ENCODE results near the gene SYNRG.

Gene SYNRG

GRCh38 chr17:37551788-37552187 is 57.4 kb downstream of the SYNRG start:
- Histone ChIP-seq H3K27me3 (ENCODE audit: insufficient read depth, low read length) (no peaks in the 10 kb centered on the region), H3K36me3 (ENCODE audit: insufficient read depth, low read length) (peaks cover 28% of the 10 kb centered on the region), H3K4me3 (ENCODE audit: low read length) (no peak overlapping the region), H3K9me3 (ENCODE audit: low read length) (no peaks in the 10 kb centered on the region), H2AFZ (ENCODE audit: low read depth, low read length) (no peak overlapping the region), H3K4me1 (ENCODE audit: insufficient read depth, low read length) (peaks cover 4% of the 10 kb centered on the region)

GRCh38 chr17:37547986-37548385 is 61.2 kb downstream of the SYNRG start:
- Histone ChIP-seq H3K36me3 (ENCODE audit: insufficient read depth, low read length) (peaks cover 24% of the 10 kb centered on the region), H3K9me3 (ENCODE audit: low read length) (no peaks in the 10 kb centered on the region), H3K27me3 (ENCODE audit: insufficient read depth, low read length) (no peaks in the 10 kb centered on the region), H3K4me1 (ENCODE audit: insufficient read depth, low read length) (peaks cover 4% of the 10 kb centered on the region), H3K4me3 (ENCODE audit: low read length) (no peak overlapping the region), H2AFZ (ENCODE audit: low read depth, low read length) (no peak overlapping the region)

- Histone ChIP-seq H3K27me3 (ENCODE audit: insufficient read depth, low read length) (no peaks in the 10 kb centered on the region), H3K4me3 (ENCODE audit: low read length) (no peak overlapping the region), H3K36me3 (ENCODE audit: insufficient read depth, low read length) (peaks cover 29% of the 10 kb centered on the region), H3K4me1 (ENCODE audit: insufficient read depth, low read length) (peaks cover 10% of the 10 kb centered on the region), H2AFZ (ENCODE audit: low read depth, low read length) (no peak overlapping the region), H3K9me3 (ENCODE audit: low read length) (no peaks in the 10 kb centered on the region)
These were observed 62.9 kb downstream of the SYNRG start for GRCh38 chr17:37546302-37546701.

- no peaks in the 10 kb centered on the region for H3K27me3 ChIP-seq (ENCODE audit: insufficient read depth, low read length)
- H3K9me3 ChIP-seq (ENCODE audit: low read length) = no peaks in the 10 kb centered on the region
- peaks cover 10% of the 10 kb centered on the region for H3K4me1 ChIP-seq (ENCODE audit: insufficient read depth, low read length)
- H3K36me3 ChIP-seq (ENCODE audit: insufficient read depth, low read length) = peaks cover 36% of the 10 kb centered on the region
- no peak overlapping the region for H3K4me3 ChIP-seq (ENCODE audit: low read length)
- H2AFZ ChIP-seq (ENCODE audit: low read depth, low read length) = no peak overlapping the region
These were observed 63.7 kb downstream of the SYNRG start for GRCh38 chr17:37545486-37545885.

GRCh38 chr17:37543637-37544052 is 65.6 kb downstream of the SYNRG start:
- no peak overlapping the region for H2AFZ ChIP-seq (ENCODE audit: low read depth, low read length)
- peaks cover 48% of the 10 kb centered on the region for H3K36me3 ChIP-seq (ENCODE audit: insufficient read depth, low read length)
- no peak overlapping the region for H3K4me3 ChIP-seq (ENCODE audit: low read length)
- no peaks in the 10 kb centered on the region for H3K9me3 ChIP-seq (ENCODE audit: low read length)
- H3K4me1 ChIP-seq (ENCODE audit: insufficient read depth, low read length) = peaks cover 10% of the 10 kb centered on the region
- H3K27me3 ChIP-seq (ENCODE audit: insufficient read depth, low read length) = no peaks in the 10 kb centered on the region

- Histone ChIP-seq H3K36me3 (ENCODE audit: insufficient read depth, low read length) (peaks cover 64% of the 10 kb centered on the region), H3K4me3 (ENCODE audit: low read length) (no peak overlapping the region), H3K9me3 (ENCODE audit: low read length) (no peaks in the 10 kb centered on the region), H3K27me3 (ENCODE audit: insufficient read depth, low read length) (no peaks in the 10 kb centered on the region), H3K4me1 (ENCODE audit: insufficient read depth, low read length) (peaks cover 6% of the 10 kb centered on the region), H2AFZ (ENCODE audit: low read depth, low read length) (no peak overlapping the region)
These were observed 67.1 kb downstream of the SYNRG start for GRCh38 chr17:37541880-37542660.

- no peak overlapping the region for H2AFZ ChIP-seq (ENCODE audit: low read depth, low read length)
- H3K4me3 ChIP-seq (ENCODE audit: low read length) = no peak overlapping the region
- no peaks in the 10 kb centered on the region for H3K9me3 ChIP-seq (ENCODE audit: low read length)
- peaks cover 85% of the 10 kb centered on the region for H3K36me3 ChIP-seq (ENCODE audit: insufficient read depth, low read length)
- H3K4me1 ChIP-seq (ENCODE audit: insufficient read depth, low read length) = peaks cover 6% of the 10 kb centered on the region
- no peaks in the 10 kb centered on the region for H3K27me3 ChIP-seq (ENCODE audit: insufficient read depth, low read length)
These were observed 70.1 kb downstream of the SYNRG start for GRCh38 chr17:37538981-37539659.

- H3K36me3 ChIP-seq (ENCODE audit: insufficient read depth, low read length) = peaks cover 81% of the 10 kb centered on the region
- no peak overlapping the region for H2AFZ ChIP-seq (ENCODE audit: low read depth, low read length)
- no peaks in the 10 kb centered on the region for H3K9me3 ChIP-seq (ENCODE audit: low read length)
- no peaks in the 10 kb centered on the region for H3K4me1 ChIP-seq (ENCODE audit: insufficient read depth, low read length)
- H3K4me3 ChIP-seq (ENCODE audit: low read length) = no peak overlapping the region
- no peaks in the 10 kb centered on the region for H3K27me3 ChIP-seq (ENCODE audit: insufficient read depth, low read length)
These were observed 73.3 kb downstream of the SYNRG start for GRCh38 chr17:37535906-37536305.

- H3K9me3 ChIP-seq (ENCODE audit: low read length) = no peaks in the 10 kb centered on the region
- H3K4me3 ChIP-seq (ENCODE audit: low read length) = no peak overlapping the region
- no peak overlapping the region for H2AFZ ChIP-seq (ENCODE audit: low read depth, low read length)
- H3K36me3 ChIP-seq (ENCODE audit: insufficient read depth, low read length) = peaks cover 74% of the 10 kb centered on the region
- no peaks in the 10 kb centered on the region for H3K27me3 ChIP-seq (ENCODE audit: insufficient read depth, low read length)
- no peaks in the 10 kb centered on the region for H3K4me1 ChIP-seq (ENCODE audit: insufficient read depth, low read length)
These were observed 76.5 kb downstream of the SYNRG start for GRCh38 chr17:37532756-37533155.

- H3K4me3 ChIP-seq (ENCODE audit: low read length) = no peak overlapping the region
- H3K36me3 ChIP-seq (ENCODE audit: insufficient read depth, low read length) = peaks cover 56% of the 10 kb centered on the region
- H3K4me1 ChIP-seq (ENCODE audit: insufficient read depth, low read length) = no peaks in the 10 kb centered on the region
These were observed 78.8 kb downstream of the SYNRG start for GRCh38 chr17:37530420-37530819.

GRCh38 chr17:37527249-37527851 is 81.9 kb downstream of the SYNRG start:
- no peaks in the 10 kb centered on the region for H3K4me1 ChIP-seq (ENCODE audit: insufficient read depth, low read length)
- no peak overlapping the region for H2AFZ ChIP-seq (ENCODE audit: low read depth, low read length)
- H3K27me3 ChIP-seq (ENCODE audit: insufficient read depth, low read length) = no peaks in the 10 kb centered on the region
- H3K9me3 ChIP-seq (ENCODE audit: low read length) = no peaks in the 10 kb centered on the region
- H3K4me3 ChIP-seq (ENCODE audit: low read length) = no peak overlapping the region
- H3K36me3 ChIP-seq (ENCODE audit: insufficient read depth, low read length) = peaks cover 58% of the 10 kb centered on the region

More at GRCh38 chr17:37530420-37530819, 78.8 kb downstream of the SYNRG start:
- no peaks in the 10 kb centered on the region for H3K27me3 ChIP-seq (ENCODE audit: insufficient read depth, low read length)
- no peak overlapping the region for H2AFZ ChIP-seq (ENCODE audit: low read depth, low read length)
- H3K9me3 ChIP-seq (ENCODE audit: low read length) = no peaks in the 10 kb centered on the region

- Histone ChIP-seq H3K4me3 (ENCODE audit: low read length) (no peak overlapping the region), H3K36me3 (ENCODE audit: insufficient read depth, low read length) (peaks cover 48% of the 10 kb centered on the region)
These were observed 85.5 kb downstream of the SYNRG start for GRCh38 chr17:37523715-37524219.

GRCh38 chr17:37521821-37522220 is 87.4 kb downstream of the SYNRG start:
- Histone ChIP-seq H3K4me1 (ENCODE audit: insufficient read depth, low read length) (peaks cover 10% of the 10 kb centered on the region), H3K4me3 (ENCODE audit: low read length) (no peak overlapping the region), H3K9me3 (ENCODE audit: low read length) (no peaks in the 10 kb centered on the region), H3K27me3 (ENCODE audit: insufficient read depth, low read length) (no peaks in the 10 kb centered on the region), H2AFZ (ENCODE audit: low read depth, low read length) (no peak overlapping the region), H3K36me3 (ENCODE audit: insufficient read depth, low read length) (peaks cover 55% of the 10 kb centered on the region)

More at GRCh38 chr17:37523715-37524219, 85.5 kb downstream of the SYNRG start:
- no peaks in the 10 kb centered on the region for H3K4me1 ChIP-seq (ENCODE audit: insufficient read depth, low read length)
- no peaks in the 10 kb centered on the region for H3K27me3 ChIP-seq (ENCODE audit: insufficient read depth, low read length)
- no peaks in the 10 kb centered on the region for H3K9me3 ChIP-seq (ENCODE audit: low read length)
- H2AFZ ChIP-seq (ENCODE audit: low read depth, low read length) = no peak overlapping the region
